Measurements from ENCODE around the gene NQO2. TPM values are rescaled to one million over a fixed set of nuclear protein-coding genes. Genes with fewer than 3 reads are reported as not detected.

Gene NQO2, protein sequence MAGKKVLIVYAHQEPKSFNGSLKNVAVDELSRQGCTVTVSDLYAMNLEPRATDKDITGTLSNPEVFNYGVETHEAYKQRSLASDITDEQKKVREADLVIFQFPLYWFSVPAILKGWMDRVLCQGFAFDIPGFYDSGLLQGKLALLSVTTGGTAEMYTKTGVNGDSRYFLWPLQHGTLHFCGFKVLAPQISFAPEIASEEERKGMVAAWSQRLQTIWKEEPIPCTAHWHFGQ
- total RNA-seq (17.9 and 21.5 TPM in 2 replicates), polyA plus RNA-seq (6.2 and 8.4 TPM in 2 replicates), polyA minus RNA-seq (4.2 and 6.9 TPM in 2 replicates)
- 8.2 TPM for total RNA-seq (2013)

DNA sequence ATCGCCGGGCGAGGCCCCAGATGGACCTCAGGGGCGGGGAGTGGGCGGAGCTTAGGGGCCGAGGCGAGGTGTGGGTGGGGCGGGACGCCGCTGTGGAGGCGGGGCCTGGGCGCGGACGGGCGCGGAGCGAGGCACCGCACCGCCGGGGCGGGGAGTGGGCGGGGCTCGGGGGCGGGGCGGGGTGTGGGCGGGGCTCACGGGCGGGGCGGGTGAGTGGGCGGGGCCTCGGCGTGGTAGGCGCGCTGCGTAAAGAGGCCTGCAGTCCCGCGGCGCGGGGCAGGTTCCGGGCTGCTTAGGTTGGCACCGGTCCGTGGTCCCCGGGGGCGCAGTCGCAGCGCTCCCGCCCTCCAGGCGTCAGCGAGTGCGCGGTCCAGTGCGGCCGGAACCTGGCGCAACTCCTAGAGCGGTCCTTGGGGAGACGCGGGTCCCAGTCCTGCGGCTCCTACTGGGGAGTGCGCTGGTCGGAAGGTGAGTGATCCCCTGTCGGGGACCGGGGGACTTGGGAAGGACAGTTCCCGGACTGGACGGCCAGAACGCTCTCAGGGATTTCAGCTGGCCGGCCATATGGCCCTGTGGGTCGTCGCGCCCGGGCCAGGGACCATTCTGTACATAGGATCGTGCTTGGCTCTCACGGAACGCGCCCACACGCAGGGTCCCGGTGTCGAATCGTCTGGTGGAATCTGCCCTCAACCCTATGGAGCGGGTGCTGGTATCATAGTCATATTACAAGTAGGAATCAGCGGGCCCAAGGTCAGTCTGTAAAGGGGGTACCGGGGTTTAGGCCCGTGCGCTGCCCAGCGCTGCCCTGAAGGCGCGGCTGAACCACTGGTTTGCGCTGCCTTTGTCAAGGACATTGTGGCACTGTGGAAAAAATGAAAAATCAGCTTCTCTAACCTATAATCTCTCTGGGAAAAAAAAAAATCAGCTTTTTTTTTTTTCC is at the start of gene NQO2:
Gene NQO2, plus strand, starts transcription at position 277 of the 940 bp plus-strand sequence. CDS start 6,659 bp downstream, outside the sequence.
- Histone ChIP-seq H3K27ac (ENCODE audit: low read length in 2 of 2) (peak within 1 kb of the TSS; percentile 65 to 71), H4K20me1 (ENCODE audit: control insufficient read depth, insufficient read depth, low read length, poor library complexity, severe bottlenecking) (no peaks in the 10 kb centered on the region), H3K79me2 (ENCODE audit: control insufficient read depth, insufficient read depth, low read length) (no peaks in the 10 kb centered on the region), H3K9me3 (ENCODE audit: control extremely low read depth in 1 of 3, control insufficient read depth in 2 of 3, insufficient read depth in 1 of 3, low read length in 2 of 3) (no peaks in the 10 kb centered on the region), H3K27me3 (replicated peaks in 1 of 4; ENCODE audit: control extremely low read depth in 1 of 4, control insufficient read depth in 3 of 4, insufficient read depth in 4 of 4, low read length in 3 of 4) (no peaks in the 10 kb centered on the region), H3K4me3 (ENCODE audit: control extremely low read depth in 1 of 5, extremely low read depth in 1 of 5, insufficient read depth in 1 of 5, low read depth in 2 of 5, low read length in 4 of 5) (peak within 1 kb of the TSS; percentile 65 to 91 (median 85)), H3K9ac (ENCODE audit: low read length) (peak within 1 kb of the TSS; percentile 87), H3K4me2 (replicated peaks; ENCODE audit: low read depth, low read length, poor library complexity, severe bottlenecking) (peak within 1 kb of the TSS; percentile 100), H2AFZ (ENCODE audit: insufficient read depth, low read depth, low read length, poor library complexity, severe bottlenecking) (peak within 1 kb of the TSS; percentile 88), H3K4me1 (ENCODE audit: control insufficient read depth in 2 of 2, insufficient read depth in 2 of 2, low read length in 2 of 2) (peaks cover 11 to 21% of the 10 kb centered on the region in 2 donors), H3K36me3 (replicated peaks in 1 of 2; ENCODE audit: control extremely low read depth in 1 of 2, control insufficient read depth in 1 of 2, extremely low read depth in 1 of 2, insufficient read depth in 2 of 2, low read length in 1 of 2) (peaks cover 0 to 4% of the 10 kb centered on the region in 2 experiments)
- ChIA-PET POLR2A (interaction anchor here (0.6 to 2.2 kb wide), 12 partner anchors 10 to 1774 kb away, joined by 3 to 13 read pairs (median 4); partner anchors contain the start of gene RIPK1), CTCF (interaction anchor here (0.6 to 4.1 kb wide), 14 partner anchors 9 to 733 kb away, joined by 3 to 83 read pairs (median 5); partner anchors contain the start of gene RIPK1)
- peaks cover 20% of the 10 kb centered on the region for H3K4me1 Mint-ChIP-seq
- H3K4me3 Mint-ChIP-seq = peak within 1 kb of the TSS; percentile 96
- peak; percentile 92 for DNase-seq
- H3K9me3 Mint-ChIP-seq (ENCODE audit: insufficient read depth) = no peaks in the 10 kb centered on the region
- WGBS (ENCODE audit: insufficient coverage) = 4% methylated on average over 75 of the region's 87 CpGs
- TF ChIP-seq, protein P1, sequence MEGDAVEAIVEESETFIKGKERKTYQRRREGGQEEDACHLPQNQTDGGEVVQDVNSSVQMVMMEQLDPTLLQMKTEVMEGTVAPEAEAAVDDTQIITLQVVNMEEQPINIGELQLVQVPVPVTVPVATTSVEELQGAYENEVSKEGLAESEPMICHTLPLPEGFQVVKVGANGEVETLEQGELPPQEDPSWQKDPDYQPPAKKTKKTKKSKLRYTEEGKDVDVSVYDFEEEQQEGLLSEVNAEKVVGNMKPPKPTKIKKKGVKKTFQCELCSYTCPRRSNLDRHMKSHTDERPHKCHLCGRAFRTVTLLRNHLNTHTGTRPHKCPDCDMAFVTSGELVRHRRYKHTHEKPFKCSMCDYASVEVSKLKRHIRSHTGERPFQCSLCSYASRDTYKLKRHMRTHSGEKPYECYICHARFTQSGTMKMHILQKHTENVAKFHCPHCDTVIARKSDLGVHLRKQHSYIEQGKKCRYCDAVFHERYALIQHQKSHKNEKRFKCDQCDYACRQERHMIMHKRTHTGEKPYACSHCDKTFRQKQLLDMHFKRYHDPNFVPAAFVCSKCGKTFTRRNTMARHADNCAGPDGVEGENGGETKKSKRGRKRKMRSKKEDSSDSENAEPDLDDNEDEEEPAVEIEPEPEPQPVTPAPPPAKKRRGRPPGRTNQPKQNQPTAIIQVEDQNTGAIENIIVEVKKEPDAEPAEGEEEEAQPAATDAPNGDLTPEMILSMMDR (IDR thresholded peaks at IDR 0.05) = no peak
- TF ChIP-seq EZH2 (IDR thresholded peaks at IDR 0.05; ENCODE audit: borderline replicate concordance, insufficient read depth, low read depth, low read length, poor library complexity, severe bottlenecking) = no peak
- ATAC-seq (ENCODE audit: low read depth) = peak; percentile 88
- no peaks in the 10 kb centered on the region for H3K27me3 Mint-ChIP-seq
- H3K27ac Mint-ChIP-seq = peak within 1 kb of the TSS; percentile 89
- intact Hi-C loops (cut with micrococcal nuclease) = loop anchor here (1.0 to 2.0 kb wide), 7 partner anchors 10 to 251 kb away; partner anchors contain the start of genes BPHL and RIPK1
